ENCODE measurements around the gene SH3TC1.

GRCh38 chr4:8156617-8157016 lies 42.5 kb upstream of the SH3TC1 start:
- TF ChIP-seq, protein P1, sequence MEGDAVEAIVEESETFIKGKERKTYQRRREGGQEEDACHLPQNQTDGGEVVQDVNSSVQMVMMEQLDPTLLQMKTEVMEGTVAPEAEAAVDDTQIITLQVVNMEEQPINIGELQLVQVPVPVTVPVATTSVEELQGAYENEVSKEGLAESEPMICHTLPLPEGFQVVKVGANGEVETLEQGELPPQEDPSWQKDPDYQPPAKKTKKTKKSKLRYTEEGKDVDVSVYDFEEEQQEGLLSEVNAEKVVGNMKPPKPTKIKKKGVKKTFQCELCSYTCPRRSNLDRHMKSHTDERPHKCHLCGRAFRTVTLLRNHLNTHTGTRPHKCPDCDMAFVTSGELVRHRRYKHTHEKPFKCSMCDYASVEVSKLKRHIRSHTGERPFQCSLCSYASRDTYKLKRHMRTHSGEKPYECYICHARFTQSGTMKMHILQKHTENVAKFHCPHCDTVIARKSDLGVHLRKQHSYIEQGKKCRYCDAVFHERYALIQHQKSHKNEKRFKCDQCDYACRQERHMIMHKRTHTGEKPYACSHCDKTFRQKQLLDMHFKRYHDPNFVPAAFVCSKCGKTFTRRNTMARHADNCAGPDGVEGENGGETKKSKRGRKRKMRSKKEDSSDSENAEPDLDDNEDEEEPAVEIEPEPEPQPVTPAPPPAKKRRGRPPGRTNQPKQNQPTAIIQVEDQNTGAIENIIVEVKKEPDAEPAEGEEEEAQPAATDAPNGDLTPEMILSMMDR (conservative IDR thresholded peaks at IDR 0.05): no peak
- no peak for TF ChIP-seq ZFX (IDR thresholded peaks at IDR 0.05)

Measured in C4-2B (cell line).